Measurements from ENCODE around the gene SLC44A1.

Gene SLC44A1

DNA sequence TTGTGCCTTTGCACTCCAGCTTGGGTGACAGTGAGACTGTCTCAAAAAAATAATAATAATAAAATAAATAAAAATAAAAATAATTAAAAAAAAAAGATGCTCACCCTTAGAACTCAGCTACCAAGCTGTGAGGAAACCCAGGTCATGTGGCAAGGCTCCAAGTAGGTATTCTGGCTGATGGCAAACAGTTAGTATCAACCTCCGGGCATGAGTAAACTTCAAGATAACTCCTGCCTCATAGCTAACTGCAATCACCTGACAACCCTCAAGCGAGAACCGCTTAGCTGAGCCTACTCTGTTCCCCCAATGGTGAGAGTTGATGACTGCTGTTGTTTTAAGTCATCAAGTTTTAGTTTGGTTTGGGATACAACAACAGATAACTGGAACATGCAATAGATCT, 6.1 kb upstream of the SLC44A1 start:
- no peak for DNase-seq (ENCODE audit: low read depth)
- H3K4me3 ChIP-seq (ENCODE audit: control insufficient read depth, low read depth, low read length) = no peak overlapping the region
- TF ChIP-seq, protein P1, sequence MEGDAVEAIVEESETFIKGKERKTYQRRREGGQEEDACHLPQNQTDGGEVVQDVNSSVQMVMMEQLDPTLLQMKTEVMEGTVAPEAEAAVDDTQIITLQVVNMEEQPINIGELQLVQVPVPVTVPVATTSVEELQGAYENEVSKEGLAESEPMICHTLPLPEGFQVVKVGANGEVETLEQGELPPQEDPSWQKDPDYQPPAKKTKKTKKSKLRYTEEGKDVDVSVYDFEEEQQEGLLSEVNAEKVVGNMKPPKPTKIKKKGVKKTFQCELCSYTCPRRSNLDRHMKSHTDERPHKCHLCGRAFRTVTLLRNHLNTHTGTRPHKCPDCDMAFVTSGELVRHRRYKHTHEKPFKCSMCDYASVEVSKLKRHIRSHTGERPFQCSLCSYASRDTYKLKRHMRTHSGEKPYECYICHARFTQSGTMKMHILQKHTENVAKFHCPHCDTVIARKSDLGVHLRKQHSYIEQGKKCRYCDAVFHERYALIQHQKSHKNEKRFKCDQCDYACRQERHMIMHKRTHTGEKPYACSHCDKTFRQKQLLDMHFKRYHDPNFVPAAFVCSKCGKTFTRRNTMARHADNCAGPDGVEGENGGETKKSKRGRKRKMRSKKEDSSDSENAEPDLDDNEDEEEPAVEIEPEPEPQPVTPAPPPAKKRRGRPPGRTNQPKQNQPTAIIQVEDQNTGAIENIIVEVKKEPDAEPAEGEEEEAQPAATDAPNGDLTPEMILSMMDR (IDR thresholded peaks at IDR 0.05; ENCODE audit: control insufficient read depth, insufficient read depth, low read depth, low read length, missing control alignments) = no peak

DNA sequence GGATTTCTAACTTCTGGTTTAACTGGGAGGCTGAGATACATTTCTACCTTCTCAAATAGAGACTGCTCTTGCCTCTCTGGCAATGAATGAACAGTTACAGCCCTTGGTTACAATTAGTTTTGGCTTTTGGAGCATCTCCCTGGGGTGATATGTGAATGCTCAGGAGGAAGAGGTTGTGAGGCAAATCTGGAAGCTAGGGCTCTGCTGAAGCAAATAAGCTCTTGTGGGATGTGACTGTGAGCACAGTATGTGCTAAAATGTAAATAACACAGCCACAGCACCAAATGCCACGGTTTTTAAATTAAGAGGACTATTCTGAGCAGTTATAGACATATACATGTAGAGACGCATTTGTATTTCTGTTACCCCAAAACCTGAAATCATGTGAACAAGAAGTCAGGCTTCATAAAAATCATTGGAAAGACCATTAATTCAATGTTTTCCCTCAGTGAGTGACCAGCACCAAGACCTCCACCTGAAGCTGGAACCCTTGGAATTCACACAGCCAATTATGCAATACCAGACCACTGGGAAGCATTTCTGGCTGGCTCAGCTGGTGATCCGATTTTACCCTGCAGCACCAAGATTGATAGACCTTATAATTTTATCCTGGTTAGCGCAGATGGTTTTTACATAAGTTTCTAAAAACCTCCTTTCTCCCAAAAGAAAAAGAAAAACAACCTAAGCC, 3.0 kb upstream of the SLC44A1 start:
- TF ChIP-seq, protein P1 (IDR thresholded peaks at IDR 0.05; ENCODE audit: control insufficient read depth, insufficient read depth, low read depth, low read length, missing control alignments) = no peak
- no peak for DNase-seq (ENCODE audit: low read depth)
- no peak overlapping the region for H3K4me3 ChIP-seq (ENCODE audit: control insufficient read depth, low read depth, low read length)

DNA sequence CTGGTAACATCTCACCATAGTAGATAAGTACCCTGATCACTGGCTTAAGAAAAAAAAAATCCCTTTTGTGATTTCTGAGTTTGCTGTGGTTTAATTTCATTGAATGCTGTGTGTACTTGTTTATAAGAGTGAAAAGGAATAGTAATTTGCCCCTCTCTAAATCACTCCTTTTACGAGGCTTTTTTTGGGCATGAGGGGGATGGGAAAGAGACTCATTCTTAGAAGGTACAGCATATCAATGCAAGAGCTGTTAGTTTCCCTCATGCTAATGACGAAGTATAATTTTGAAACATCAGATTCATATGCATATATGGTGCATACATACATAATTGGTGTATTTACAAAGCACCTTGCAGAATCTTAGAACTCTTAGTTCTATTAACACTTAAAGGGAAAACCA, 2.4 kb upstream of the SLC44A1 start:
- TF ChIP-seq, protein P1 (IDR thresholded peaks at IDR 0.05; ENCODE audit: control insufficient read depth, insufficient read depth, low read depth, low read length, missing control alignments) = no peak
- H3K4me3 ChIP-seq (ENCODE audit: control insufficient read depth, low read depth, low read length) = no peak overlapping the region; the same call in 1 of the 2 replicates
- DNase-seq (ENCODE audit: low read depth) = no peak

DNA sequence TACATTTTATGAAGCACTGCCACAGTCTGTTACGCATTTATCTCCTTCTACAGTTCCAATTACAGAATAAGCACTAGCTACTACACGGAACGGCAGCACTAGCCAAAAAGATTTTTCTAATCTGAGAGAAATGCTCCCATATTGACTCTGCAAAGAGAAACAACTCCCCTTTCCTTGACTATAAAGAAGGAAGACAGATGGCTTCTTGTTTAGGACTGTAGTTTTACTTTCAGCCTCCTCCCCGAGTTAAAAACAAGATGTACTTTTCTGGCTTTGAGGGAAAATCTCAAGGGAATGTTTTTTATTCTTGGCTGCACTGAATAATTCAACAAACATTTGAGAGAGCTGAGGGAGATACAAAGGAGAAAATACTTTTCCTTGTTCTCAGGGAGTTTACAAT, 1.9 kb upstream of the SLC44A1 start:
- H3K4me3 ChIP-seq (ENCODE audit: control insufficient read depth, low read depth, low read length) = no peak overlapping the region; the same call in 1 of the 2 replicates
- DNase-seq (ENCODE audit: low read depth) = no peak
- TF ChIP-seq, protein P1 (IDR thresholded peaks at IDR 0.05; ENCODE audit: control insufficient read depth, insufficient read depth, low read depth, low read length, missing control alignments) = no peak

DNA sequence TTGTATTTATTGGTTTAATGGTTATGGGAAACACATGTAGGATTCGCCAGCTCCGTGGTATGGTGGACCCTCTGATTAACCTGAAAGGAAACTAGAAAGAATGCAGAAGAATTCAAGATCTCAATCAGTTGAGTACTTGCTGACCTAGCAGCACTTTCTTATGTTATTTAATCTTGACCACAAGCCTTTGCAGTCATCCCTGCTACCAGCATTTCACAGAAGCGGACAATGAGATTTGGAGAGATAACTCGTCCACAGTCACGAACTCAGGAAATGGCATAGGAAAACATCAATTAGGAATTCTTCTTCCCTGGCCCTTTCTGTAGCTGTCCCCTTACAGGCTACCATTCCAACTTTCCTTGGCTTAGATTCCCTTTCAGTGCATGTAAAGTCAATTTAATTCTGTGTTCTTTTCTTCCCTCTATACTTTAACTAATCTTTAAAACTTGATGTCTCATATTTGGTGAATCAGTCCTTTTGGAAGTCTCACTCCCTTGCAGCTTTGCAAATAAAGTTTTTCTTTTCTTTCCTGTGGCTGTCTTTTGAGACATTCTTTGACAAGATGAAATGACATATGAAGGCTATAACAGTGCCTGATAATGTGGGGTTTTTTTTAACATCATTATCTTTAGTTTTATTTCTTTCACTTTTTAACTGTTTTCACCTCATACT, 1.3 kb upstream of the SLC44A1 start:
- H3K4me3 ChIP-seq (ENCODE audit: control insufficient read depth, low read depth, low read length) = no peak overlapping the region
- peak; percentile 42 for DNase-seq (ENCODE audit: low read depth)

DNA sequence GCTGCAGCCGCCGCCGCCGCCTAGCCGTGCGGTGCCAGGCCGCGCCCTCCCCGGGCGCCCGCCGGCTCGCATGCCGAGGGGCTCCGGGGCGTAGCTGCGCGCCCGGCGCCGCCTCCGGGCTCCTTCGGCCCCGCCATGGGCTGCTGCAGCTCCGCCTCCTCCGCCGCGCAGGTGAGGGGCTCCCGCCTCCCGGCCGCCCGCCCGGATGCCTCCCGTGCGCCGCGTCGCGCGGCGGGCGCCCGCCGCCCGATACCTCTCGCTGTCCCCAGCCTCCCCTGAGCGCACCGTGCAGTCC, 230 bp downstream of the SLC44A1 start:
- no peak for DNase-seq (ENCODE audit: low read depth)
- peak overlapping the region; percentile 93 for H3K4me3 ChIP-seq (ENCODE audit: control insufficient read depth, low read depth, low read length)
- TF ChIP-seq, protein P1 (IDR thresholded peaks at IDR 0.05; ENCODE audit: control insufficient read depth, insufficient read depth, low read depth, low read length, missing control alignments) = no peak

More for the DNA sequence above, 1.3 kb upstream of the SLC44A1 start:
- TF ChIP-seq, protein P1 (IDR thresholded peaks at IDR 0.05; ENCODE audit: control insufficient read depth, insufficient read depth, low read depth, low read length, missing control alignments) = no peak
